ACC112 (cell line): ENCODE data around the gene CCDC138.

Source experiments
- H2AFZ ChIP-seq: fragments of 200-600 bp; sonication (generic); one replicate; pipeline ENCODE4 v1.6.0; 2017; ENCODE audit warnings: antibody characterized with exemption, low read length; ENCODE audit not compliant: unreplicated experiment
- H3K27ac ChIP-seq: fragments of 200-600 bp; sonication (generic); 2 replicates; pipeline ENCODE4 v1.5.1; 2014; ENCODE audit warnings: low read depth, mild to moderate bottlenecking, antibody characterized with exemption, low read length, moderate library complexity
- H3K27me3 ChIP-seq: fragments of 200-600 bp; sonication (generic); 2 replicates; pipeline ENCODE4 v1.6.1; 2014; ENCODE audit warnings: mild to moderate bottlenecking, antibody characterized with exemption, low read length, moderate library complexity, mixed read lengths; ENCODE audit not compliant: insufficient read depth
- H3K36me3 ChIP-seq: fragments of 200-600 bp; sonication (generic); 2 replicates; pipeline ENCODE4 v1.6.1; 2016; ENCODE audit warnings: mild to moderate bottlenecking, antibody characterized with exemption, low read length, moderate library complexity, mixed read lengths; ENCODE audit not compliant: insufficient read depth
- H3K4me1 ChIP-seq: fragments of 200-600 bp; sonication (generic); one replicate; pipeline ENCODE4 v1.6.1; 2016; ENCODE audit warnings: low read length, mixed read lengths; ENCODE audit not compliant: insufficient read depth, unreplicated experiment, control insufficient read depth
- H3K4me3 ChIP-seq: fragments of 200-600 bp; sonication (generic); 2 replicates; pipeline ENCODE4 v1.5.1; 2014; ENCODE audit warnings: mild to moderate bottlenecking, low read depth, low read length
- H3K79me2 ChIP-seq: fragments of 200-600 bp; sonication (generic); one replicate; pipeline ENCODE4 v1.6.0; 2016; ENCODE audit warnings: low read length; ENCODE audit not compliant: control insufficient read depth, unreplicated experiment, insufficient read depth

Gene CCDC138

DNA sequence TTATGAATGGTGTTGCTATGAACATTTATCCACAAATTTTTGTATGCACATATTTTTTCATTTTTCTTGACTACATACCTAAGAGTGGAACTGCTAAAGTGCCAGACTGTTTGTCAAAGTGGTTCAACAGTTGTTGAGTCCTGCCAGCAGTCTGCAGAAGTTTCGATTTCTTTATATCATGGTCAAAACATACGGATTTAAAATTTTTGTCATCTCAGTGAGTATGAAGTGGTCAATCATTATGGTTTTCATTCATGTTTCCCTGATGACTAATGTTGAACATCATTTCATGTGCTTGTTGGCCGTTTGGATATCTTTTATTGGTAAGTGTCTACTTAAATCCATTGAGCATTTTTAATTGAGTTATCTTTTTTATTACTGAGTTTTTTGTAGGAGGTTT, 39.2 kb downstream of the CCDC138 start:
- Histone ChIP-seq H3K36me3 (peaks cover under 1% of the 10 kb centered on the region; the same call in 1 of the 2 replicates), H3K4me1 (no peaks in the 10 kb centered on the region), H3K27ac (no peak overlapping the region), H3K27me3 (no peaks in the 10 kb centered on the region), H3K79me2 (no peaks in the 10 kb centered on the region), H2AFZ (no peak overlapping the region), H3K4me3 (no peak overlapping the region)

DNA sequence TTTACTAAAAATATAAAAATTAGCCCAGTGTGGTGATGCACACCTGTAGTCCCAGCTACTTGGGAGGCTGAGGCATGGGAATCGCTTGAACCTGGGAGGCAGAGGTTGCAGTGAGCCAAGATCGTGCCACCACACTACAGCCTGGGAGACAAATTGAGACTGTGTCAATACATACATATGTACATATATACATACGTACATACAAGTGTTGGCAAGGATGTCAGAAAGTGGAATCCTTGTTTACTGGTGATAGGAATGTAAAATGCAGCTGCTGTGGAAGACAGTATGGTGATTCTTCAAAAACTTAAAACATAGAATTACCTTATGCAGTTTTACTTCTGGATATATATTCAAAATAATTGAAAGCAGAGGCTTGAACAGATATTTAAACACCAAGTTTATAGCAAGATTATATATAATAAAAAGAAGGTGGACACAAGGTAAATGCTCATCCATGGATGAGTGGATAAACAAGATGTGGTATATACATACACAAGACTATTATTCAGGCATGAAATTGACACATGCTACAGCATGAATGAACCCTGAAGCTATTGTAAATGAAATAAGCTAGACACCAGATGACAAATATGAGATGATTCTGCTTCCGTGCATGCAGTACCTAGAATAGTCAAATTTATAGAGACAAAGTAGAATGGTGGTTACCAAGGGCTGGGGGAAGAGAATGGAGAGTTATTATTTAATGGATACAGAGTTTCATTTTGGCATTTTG, 43.2 kb downstream of the CCDC138 start:
- H3K4me1 ChIP-seq, result no peaks in the 10 kb centered on the region
- no peaks in the 10 kb centered on the region for H3K27me3 ChIP-seq
- no peak overlapping the region for H3K27ac ChIP-seq
- H3K79me2 ChIP-seq, result no peaks in the 10 kb centered on the region
- no peak overlapping the region for H3K4me3 ChIP-seq
- no peaks in the 10 kb centered on the region for H3K36me3 ChIP-seq
- H2AFZ ChIP-seq, result no peak overlapping the region

DNA sequence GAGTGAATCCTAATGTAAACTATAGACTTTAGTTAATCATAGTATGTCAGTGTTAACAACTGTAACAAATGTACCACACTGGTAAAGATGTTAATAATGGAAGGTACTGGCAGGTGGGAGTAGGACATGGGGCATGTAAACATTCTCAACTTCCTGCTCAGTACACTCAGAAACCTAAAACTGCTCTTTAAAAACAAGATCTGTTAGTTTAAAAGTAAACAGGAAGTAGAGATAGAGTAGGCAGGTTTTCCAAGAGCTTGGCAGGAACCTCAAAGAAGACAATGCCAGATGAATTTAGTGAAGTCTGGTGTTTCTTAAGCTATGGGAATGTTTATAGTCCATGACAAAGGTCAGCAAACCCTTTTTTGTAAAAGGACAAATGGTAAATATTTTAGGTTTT, 46.6 kb downstream of the CCDC138 start:
- H3K4me3 ChIP-seq, result no peak overlapping the region
- H3K79me2 ChIP-seq, result no peaks in the 10 kb centered on the region
- H3K36me3 ChIP-seq, result peaks cover 14% of the 10 kb centered on the region
- H3K27ac ChIP-seq, result no peak overlapping the region
- no peak overlapping the region for H2AFZ ChIP-seq
- H3K27me3 ChIP-seq, result no peaks in the 10 kb centered on the region
- no peaks in the 10 kb centered on the region for H3K4me1 ChIP-seq

DNA sequence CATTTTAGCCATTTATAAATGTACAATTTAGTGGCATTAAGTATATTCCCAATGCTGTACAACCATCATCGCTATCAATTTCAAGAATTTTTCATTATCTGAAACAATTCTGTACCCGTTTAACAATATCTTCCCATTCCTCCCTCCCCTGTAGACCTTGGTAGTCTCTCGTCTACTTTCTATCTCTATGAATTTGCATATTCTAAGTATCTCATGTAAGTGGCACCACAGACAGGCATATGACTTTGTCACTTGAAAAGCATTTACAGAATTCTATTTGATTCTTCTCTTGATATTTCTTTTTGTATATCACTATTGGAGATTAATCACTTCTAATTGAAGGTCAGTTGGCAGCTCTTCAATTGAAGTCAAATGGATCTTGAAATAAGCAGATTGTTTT, 48.0 kb downstream of the CCDC138 start:
- Histone ChIP-seq H3K4me1 (no peaks in the 10 kb centered on the region), H3K27me3 (no peaks in the 10 kb centered on the region), H2AFZ (no peak overlapping the region), H3K27ac (no peak overlapping the region), H3K36me3 (peaks cover 23% of the 10 kb centered on the region), H3K4me3 (no peak overlapping the region), H3K79me2 (no peaks in the 10 kb centered on the region)

DNA sequence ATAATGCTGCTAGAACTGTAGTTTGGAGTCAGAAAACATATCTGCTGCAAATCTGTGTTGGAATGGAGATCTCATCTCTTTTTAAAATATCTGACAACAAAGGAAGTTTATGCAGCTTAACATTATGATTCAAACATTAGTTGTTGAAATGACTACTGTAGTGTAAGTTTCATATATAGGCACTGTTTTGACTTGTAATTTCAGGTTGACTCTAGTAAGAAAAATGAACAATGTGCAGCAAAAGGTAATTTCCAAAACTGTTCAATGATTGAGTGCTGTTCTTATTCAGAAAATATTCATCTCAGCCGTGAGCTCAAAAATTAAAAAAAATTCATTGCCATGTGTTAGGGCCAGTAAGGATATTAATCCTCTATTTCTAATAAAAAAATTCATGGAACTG, 48.5 kb downstream of the CCDC138 start:
- H3K27ac ChIP-seq, result no peak overlapping the region
- no peaks in the 10 kb centered on the region for H3K4me1 ChIP-seq
- no peaks in the 10 kb centered on the region for H3K27me3 ChIP-seq
- no peaks in the 10 kb centered on the region for H3K79me2 ChIP-seq
- peaks cover 25% of the 10 kb centered on the region for H3K36me3 ChIP-seq
- H3K4me3 ChIP-seq, result no peak overlapping the region
- H2AFZ ChIP-seq, result no peak overlapping the region

DNA sequence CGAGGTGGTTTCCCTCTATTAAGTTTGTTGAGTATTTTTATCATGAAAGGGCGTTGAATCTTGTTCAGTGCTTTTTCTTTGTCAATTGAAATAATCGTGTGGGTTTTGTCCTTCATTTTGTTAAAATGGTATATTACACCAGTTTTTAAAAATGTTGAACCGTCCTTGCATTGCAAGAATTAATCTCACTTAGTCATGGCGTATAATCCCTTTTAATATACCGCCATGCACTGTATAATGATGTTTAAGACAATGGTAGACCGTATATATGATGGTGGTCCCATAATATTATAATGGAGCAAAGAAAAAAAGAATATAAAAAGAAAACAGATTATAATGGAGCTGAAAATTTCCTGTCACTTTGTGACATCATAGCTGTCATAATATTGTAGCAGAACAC, 50.6 kb downstream of the CCDC138 start:
- Histone ChIP-seq H3K27me3 (no peaks in the 10 kb centered on the region), H3K27ac (no peak overlapping the region), H2AFZ (no peak overlapping the region), H3K4me1 (no peaks in the 10 kb centered on the region), H3K4me3 (no peak overlapping the region), H3K79me2 (no peaks in the 10 kb centered on the region), H3K36me3 (peaks cover 38% of the 10 kb centered on the region)

DNA sequence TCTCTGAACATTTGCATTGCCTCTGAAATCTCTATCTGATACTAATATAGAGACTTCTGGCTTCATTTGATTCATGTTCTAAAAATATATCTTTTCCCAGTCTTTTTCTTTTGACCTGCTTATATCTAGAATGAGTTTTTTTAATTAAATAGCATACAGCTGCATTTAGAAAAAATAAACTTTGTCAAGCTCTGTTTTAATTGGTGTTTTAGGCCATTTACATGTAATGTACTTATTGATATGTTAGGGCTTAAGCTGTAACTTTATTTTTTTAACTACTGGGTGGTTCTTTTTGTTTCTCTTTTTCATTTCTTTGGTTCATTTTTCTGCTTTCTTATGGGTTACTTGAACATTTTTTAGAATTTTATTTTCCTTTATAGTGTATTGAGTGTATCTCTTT, 54.9 kb downstream of the CCDC138 start:
- no peak overlapping the region for H3K4me3 ChIP-seq

DNA sequence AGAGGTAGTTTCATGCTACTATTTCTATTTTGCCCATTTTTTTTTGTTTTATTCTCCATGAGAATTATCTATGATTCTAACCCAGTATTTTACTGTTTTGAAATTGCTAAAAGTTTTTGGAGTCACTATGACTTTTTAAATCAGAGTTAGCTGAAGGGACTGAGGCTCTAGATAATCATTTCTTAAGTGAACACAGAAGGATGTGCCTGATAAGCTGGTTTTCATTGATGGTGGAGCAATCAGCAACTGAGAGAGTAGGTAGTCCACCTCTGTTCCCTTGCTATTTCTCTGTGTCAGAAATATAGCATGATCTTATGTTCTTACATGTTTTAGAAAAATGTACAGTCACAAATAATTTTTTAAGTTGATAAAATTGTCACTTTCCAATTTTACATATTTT, 59.4 kb downstream of the CCDC138 start:
- H3K27me3 ChIP-seq, result no peaks in the 10 kb centered on the region
- H3K4me3 ChIP-seq, result no peak overlapping the region
- H2AFZ ChIP-seq, result no peak overlapping the region
- H3K4me1 ChIP-seq, result no peaks in the 10 kb centered on the region
- no peaks in the 10 kb centered on the region for H3K79me2 ChIP-seq
- no peak overlapping the region for H3K27ac ChIP-seq
- H3K36me3 ChIP-seq, result peaks cover 5% of the 10 kb centered on the region

More for the DNA sequence above, 54.9 kb downstream of the CCDC138 start:
- Histone ChIP-seq H3K79me2 (no peaks in the 10 kb centered on the region), H3K4me1 (no peaks in the 10 kb centered on the region), H3K27me3 (no peaks in the 10 kb centered on the region), H2AFZ (no peak overlapping the region), H3K27ac (no peak overlapping the region), H3K36me3 (peaks cover 35% of the 10 kb centered on the region)

DNA sequence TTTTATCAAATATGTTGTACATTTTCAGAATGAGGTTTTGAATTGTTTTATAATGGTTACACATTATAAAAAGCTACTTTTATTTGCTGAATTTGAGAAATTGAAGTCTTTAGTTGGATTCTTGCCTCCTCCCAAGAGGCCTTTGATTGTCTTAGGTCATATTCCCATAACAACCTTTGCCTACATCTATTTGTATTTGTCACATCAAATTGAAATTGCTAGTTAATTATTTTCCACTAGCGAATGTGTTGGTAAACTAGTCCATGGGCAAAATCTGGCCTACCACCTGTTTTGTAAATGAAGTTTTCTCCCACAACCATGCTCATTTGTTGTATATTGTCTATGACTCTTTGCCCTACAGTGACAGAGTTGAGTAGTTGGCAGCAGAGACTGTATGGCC, 60.4 kb downstream of the CCDC138 start:
- Histone ChIP-seq H2AFZ (no peak overlapping the region), H3K79me2 (no peaks in the 10 kb centered on the region), H3K4me3 (no peak overlapping the region), H3K36me3 (peaks cover 3% of the 10 kb centered on the region), H3K27me3 (no peaks in the 10 kb centered on the region), H3K4me1 (no peaks in the 10 kb centered on the region), H3K27ac (no peak overlapping the region)

DNA sequence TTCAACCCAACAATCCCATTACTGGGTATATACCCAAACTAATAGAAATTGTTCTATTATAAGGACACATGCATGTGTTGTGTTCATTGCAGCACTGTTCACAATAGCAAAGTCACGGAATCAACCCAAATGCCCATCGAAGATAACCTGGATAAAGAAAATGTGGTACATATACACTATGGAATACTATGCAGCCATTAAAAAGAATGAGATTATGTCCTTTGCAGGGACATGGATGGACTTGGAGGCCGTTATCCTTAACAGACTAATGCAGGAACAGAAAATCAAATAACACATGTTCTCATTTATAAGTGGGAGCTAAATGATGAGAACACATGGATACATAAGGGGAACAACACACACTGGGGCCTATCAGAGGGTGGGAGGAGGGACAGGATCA, 65.8 kb downstream of the CCDC138 start:
- Histone ChIP-seq H3K36me3 (peaks cover 9% of the 10 kb centered on the region), H3K79me2 (no peaks in the 10 kb centered on the region), H3K4me1 (no peaks in the 10 kb centered on the region), H3K27me3 (no peaks in the 10 kb centered on the region), H2AFZ (no peak overlapping the region), H3K27ac (no peak overlapping the region), H3K4me3 (no peak overlapping the region)

DNA sequence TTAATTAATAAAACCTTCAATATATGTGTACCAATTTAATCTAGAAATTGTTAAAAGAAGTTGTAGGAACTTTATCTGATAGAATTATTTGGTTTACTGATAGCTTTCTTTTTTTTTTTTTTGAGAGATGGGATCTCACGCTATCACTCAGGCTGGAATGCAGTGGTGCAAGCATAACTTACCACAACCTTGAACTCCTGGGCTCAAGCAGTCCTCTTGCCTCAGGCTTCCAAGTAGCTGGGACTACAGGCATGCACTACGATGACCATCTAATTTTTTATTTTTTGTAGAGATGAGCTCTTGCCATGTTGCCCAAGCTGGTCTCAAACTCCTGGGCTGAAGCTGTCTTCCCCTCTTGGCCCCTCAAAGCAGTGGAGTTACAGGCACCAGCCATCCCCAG, 66.8 kb downstream of the CCDC138 start:
- Histone ChIP-seq H3K36me3 (peaks cover 9% of the 10 kb centered on the region), H3K27me3 (no peaks in the 10 kb centered on the region), H3K4me1 (no peaks in the 10 kb centered on the region), H3K27ac (no peak overlapping the region), H3K4me3 (no peak overlapping the region), H2AFZ (no peak overlapping the region), H3K79me2 (no peaks in the 10 kb centered on the region)
